Fibroblast of skin of abdomen (primary cell): ENCODE results near the gene AGBL2.
"Not testable (repeated sequence)": the region's sequence is repeated elsewhere in the genome, so short reads cannot be mapped to it uniquely, and the experiment has no call there.

Experiments
- DNase-seq: peaks from one replicate; pipeline ENCODE4 v3.0.0-alpha.2; 2013

The AGBL2 gene

DNA sequence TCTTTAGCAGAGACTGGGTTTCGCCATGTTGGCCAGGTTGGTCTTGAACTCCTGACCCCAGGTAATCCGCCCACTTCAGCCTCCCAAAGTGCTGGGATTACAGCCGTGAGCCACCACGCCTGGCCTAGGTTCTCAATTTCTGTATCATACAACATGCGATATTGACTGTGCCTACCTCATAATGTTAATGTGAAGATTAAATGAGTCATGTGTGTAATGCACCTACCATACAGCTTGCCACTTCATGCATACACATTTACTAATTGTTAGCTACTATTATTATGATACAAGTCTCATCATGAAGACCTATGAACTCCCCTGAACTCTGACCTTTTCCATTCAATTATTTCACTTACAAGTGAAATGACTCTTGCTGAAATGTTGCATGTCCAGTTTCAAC is 25.7 kb downstream of the AGBL2 start:
- no peak for DNase-seq

DNA sequence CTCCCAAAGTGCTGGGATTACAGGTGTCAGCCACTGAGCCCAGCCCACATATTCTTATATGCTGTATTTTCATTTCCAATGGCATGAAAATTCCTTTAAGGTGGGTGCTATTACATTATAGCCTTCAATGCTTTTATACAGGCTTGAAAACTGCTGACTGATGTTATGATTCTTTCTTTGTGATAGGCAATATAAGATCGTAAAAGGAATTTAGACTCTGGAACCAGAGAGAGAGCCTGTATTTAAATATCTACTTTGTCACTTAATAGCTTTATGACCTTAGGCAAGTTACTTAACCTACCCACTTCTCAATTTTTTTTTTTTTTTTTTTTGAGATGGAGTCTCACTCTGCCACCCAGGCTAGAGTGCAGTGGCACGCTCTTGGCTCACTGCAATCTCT is 26.2 kb downstream of the AGBL2 start:
- DNase-seq = no peak

DNA sequence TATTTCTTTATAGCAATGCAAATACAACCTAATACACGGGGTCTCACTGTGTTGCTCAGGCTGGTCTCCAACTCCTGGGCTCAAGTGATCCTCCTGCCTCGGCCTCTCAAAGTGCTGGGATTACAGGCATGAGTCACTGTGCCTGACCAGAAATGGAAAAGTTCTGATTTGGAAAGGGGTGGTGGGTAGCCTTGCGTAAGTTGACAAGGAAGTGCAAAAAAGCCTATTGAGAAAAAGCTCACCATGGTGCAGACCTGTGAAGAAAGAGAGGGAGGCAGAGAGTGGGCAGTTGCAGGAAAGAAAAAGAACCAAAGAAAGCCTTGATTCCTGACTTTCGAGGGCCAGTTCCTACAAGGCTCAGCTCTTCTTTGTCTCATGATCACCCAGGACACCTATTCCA is 27.1 kb downstream of the AGBL2 start:
- no peak for DNase-seq

DNA sequence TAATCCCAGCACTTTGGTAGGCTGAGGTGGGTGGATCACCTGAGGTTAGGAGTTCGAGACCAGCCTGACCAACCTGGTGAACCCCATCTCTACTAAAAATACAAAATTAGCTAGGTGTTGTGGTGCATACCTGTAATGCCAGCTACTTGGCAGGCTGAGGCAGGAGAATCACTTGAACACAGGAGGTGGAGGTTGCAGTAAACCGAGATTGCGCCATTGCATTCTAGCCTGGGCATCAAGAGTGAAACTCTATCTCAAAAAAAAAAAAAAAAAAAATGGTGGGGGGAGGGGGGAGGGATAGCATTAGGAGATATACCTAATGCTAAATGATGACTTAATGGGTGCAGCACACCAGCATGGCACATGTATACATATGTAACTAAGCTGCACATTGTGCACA is 28.5 kb downstream of the AGBL2 start:
- DNase-seq = not testable (repeated sequence)

DNA sequence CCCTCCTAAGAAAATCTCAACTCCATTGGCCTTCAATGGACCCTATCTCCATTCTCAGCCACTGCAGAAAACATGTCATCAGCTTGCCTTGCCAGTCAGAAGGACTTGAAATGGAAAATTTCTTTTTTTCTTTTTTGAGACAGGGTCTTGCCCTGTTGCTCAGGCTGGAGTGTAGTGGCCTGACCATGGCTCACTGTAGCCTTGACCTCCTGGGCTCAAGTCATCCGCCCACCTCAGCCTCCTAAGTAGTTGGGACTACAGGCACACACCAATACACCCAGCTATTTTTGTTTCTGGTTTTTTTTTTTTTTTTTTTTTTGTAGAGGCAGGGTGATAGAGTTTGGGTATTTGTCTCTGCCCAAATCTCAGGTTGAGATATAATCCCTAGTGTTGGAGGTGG is 29.0 kb downstream of the AGBL2 start:
- no peak for DNase-seq

DNA sequence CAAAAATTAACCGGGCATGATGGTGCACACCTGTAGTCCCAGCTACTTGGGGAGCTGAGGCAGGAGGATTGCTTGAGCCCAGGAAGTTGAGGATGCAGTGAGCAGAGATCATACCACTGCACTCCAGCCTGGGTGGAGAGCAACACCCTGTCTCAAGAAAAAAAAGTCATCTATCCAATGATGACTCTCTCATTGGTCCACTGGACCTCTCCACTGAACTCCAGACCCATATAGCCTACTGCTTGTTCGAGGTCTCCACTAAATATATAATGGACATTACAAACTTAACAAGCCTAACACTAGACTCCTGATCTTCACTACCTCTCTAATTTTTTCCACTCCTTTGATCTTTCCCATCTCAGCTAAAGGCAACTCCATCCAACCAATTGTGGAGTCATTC is 39.3 kb downstream of the AGBL2 start:
- DNase-seq = no peak

DNA sequence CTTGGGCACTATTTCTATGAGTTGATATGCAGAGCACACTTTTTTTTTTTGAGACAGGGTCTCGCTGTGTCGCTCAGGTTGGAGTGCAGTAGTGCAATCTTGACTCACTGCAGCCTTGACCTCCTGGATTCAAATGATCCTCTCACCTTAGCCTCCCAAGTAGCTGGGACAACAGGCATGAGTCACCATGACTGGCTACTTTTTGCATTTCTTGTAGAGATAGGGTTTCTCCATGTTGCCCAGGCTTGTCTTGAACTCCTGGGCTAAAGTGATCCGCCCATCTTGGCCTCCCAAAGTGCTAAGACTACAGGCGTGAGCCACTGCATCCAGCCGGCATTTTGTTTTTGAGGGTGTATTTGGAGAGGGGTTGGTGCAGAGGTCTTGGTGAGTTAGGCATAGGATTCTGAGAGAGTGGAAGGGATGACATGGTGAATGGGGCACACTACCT is 42.9 kb downstream of the AGBL2 start:
- no peak for DNase-seq

DNA sequence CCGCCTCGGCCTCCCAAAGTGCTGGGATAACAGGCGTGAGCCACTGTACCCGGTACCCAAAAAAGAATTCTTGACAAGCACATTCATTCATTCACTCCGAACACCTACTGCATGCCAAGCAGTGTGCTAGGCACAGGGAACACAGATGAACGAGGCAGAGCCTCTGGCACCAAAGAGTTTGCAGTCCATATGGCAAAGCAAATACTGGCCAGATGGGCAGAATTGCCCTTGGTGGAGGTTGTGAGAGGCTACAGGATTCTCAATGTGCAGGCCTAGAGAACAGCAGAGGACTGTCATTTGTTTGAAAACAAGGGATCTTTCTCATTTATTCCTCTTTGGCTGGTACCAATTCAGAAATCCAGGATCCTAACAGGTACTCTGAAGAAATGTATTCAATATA is 45.3 kb downstream of the AGBL2 start:
- DNase-seq = no peak

DNA sequence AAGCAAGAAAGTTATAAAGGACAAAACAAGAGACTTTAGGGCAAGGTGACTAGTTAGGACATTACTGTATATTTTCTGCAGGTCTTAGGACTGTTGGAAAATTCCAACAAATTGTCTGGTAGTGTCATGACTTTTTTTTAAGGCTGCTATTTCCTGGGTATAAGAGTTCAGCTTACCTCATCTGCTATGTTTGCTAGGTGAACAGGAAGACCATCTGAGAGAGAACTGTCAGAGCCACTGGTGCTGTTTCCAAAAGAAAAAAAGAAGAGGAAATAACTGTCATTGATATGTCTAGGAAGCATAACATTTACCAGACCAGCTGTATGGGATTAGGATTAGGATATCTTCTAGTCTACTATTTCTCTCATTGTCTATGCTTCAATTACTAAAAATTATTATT is 46.5 kb downstream of the AGBL2 start:
- DNase-seq = no peak

DNA sequence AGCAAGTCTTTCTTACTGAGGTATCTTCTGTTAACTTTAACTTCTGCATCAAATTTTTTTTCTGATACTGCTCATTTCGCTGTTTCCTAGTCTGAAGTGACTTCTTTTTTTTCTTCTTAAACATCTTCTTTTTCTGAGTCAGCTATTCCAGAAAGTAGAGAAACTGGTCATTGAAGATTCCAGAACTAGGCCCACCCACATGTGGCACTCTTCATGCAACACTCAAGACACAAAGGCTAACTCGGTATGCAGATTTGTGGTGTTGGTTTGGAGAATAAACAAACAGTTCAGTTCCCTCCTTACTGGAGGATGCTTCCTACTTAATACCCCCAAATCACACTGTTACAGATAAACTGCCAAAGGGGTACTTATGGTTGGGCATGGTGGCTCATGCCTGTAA is 47.6 kb downstream of the AGBL2 start:
- DNase-seq = no peak

DNA sequence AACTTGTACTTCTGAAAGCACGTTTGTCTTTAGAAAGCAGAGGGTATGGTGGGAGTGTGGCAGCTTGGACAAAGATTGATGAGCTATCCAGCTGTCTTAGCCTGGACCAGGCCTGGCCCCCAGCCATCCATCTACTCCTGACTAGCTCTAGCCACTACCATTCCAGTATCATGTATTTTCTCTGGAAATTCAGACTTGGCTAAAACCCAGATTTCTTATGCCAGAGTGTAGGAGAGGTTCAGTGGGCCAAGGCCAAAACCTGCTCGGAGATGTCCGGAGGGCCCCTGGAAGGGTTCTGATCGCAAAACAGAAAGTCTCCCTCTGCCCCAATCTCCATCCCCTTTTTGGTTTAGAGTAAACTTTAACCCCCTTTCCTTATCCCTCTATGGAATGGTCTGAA is 48.0 kb downstream of the AGBL2 start:
- no peak for DNase-seq

DNA sequence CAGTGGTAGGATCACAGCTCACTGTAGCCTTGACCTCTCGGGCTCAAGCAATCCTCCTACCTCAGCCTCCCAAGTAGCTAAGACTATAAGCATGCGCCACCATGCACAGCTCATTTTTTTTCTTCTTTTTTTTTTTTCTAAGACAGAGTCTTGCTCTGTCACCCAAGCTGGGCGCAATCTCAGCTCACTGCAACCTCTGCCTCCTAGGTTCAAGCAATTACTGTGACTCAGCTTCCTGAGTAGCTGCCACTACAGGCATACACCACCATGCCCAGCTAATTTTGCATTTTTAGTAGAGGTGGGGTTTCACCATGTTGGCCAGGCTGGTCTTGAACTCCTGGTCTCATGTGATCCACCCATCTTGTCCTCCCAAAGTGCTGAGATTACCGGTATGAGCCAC is 50.2 kb downstream of the AGBL2 start:
- DNase-seq = not testable (repeated sequence)

DNA sequence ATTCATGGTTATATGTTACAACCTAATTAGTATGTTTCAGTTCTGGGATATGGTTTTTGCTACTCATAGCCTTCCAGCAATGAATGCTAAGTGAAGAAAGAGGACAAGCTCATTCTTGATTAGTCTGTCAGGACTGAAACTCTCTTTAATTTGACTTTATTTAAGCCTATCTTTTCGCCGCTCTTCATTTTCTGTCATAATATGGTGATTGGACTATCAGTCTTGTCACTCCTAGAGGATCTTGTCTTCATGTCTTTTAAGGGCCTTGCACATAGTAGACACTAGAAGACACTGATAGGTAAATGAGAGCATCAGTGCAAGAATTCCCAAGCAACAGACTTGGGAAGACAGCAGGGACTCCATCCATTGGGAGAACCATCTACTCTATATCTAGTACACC is 53.9 kb downstream of the AGBL2 start:
- no peak for DNase-seq

DNA sequence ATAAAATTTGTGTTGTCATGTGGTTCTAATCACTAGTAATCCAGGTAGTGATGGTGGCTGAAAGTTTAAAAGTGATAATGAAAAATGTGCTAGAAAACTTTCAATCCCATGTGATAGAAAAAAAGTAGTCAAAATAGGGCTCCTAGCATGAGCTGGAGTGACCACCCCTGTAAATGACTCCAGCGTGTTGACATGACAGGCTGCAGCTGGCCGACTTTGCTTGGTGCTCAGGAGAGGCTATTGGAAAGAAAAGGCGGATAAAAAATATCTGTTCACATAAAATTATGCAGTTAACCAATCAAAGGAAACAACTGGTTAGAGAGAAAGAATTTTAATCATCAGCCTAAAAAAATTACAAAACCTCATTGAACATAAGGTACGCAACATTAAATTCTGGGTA is 55.9 kb downstream of the AGBL2 start:
- no peak for DNase-seq

DNA sequence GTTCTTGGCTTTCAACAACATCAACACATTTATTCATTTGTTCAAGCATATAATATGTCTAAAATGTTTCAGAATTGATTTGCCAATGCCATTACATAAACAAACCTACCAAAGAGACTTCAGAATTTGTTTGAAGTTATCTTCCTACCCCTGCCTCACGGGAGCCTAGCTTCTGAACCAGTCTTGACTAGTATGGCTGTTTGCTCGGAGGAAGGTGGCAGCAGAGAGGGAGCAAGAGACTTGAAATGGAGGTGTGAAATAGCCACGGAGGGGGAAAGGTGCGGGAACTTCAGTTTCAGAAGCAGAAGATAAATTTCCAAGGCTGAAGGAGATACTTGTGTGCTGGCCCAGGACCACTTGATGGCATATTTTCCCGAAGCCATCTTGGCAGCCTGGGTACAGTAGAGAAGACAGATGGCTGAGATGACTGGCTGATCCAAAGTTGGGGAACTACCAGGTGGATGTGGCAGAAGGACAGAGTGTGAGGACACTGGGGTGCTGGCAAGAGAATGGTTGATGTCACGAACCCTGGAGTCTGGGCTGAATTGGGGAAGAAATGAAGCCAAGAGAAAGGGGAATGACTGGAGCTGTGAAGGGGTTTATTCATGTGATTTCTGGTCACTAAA is 58.8 kb downstream of the AGBL2 start:
- DNase-seq = no peak

DNA sequence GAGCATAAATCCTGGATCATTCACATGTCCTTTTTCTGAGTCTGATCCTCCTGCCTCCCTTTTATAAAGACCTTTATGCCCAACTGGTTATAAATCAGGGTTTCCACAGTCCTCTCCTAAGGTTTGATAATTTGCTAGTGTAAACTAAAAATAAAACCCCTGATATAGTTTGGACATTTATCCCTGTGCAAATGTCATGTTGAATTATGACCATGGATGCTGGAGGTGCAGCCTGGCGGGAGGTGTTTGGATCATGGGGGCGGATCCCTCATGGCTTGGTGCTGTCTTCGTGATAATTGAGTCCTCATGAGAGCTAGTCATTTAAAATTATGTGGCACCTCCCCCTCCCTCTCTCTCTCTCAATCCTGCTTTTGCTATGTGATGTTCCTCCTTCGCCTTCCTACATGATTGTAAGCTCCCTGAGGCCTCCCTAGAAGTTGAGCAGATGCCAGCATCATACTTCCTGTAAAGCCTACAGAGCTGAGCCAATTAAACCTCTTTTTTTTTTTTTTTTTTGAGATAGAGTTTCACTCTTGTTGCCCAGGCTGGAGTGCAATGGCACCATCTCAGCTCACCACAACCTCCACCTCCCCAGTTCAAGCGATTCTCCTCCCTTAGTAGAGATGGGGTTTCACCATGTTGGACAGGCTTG is 63.2 kb downstream of the AGBL2 start:
- no peak for DNase-seq

DNA sequence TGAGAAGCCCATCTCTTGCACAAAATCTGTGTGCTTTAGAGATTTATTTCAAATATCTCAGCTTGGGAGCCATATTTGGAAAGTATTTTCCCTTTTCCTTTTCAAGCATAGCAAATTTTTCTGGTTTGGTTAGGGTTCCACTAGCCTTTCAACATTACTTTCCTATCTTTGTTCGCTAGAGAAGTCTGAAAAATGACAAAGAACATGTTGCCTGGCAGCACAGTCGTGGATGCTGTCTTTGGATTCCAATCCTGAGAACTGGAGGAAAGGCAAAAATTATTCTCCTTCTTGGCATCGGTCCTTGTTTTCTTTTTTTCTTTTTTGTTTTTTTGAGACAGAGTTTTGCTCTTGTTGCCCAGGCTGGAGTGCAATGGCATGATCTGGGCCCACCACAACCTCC is 65.9 kb downstream of the AGBL2 start:
- DNase-seq = no peak

DNA sequence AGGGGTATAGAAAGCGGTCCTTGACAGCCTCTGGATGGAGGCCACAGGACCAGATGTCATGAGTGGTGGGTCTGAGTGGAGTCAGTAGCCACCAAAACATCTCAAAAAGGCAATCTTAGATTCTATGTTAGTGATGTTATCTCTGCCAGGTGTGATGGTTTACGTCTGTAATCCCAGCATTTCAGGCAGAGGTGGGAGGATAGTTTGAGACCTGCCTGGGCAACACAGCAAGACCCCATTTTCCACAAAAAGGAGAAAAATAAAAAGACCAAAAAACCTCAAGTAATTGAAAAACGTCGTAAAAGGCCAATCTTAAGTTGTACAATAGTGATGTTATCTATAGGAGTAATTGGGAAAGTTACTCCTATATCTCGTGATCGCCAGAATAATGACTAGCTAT is 69.2 kb downstream of the AGBL2 start:
- no peak for DNase-seq

DNA sequence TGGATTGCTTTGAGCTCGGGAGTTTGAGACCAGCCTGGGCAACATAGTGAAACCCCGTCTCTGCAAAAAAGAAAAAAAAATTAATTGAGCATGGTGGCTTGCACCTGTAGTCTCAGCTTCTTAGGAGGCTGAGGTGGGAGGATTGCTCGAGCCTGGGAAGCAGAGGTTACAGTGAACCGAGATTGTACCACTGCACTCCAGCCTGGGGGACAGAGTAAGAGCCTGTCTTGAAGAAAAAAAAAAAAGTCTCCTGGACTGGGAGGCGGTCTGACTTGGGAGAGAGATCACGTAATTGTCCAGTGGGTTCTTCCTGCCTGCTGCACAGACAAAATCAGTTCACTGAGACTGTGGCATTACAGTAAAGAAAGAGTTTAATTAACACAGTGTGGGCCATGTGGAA is 69.7 kb downstream of the AGBL2 start:
- no peak for DNase-seq

DNA sequence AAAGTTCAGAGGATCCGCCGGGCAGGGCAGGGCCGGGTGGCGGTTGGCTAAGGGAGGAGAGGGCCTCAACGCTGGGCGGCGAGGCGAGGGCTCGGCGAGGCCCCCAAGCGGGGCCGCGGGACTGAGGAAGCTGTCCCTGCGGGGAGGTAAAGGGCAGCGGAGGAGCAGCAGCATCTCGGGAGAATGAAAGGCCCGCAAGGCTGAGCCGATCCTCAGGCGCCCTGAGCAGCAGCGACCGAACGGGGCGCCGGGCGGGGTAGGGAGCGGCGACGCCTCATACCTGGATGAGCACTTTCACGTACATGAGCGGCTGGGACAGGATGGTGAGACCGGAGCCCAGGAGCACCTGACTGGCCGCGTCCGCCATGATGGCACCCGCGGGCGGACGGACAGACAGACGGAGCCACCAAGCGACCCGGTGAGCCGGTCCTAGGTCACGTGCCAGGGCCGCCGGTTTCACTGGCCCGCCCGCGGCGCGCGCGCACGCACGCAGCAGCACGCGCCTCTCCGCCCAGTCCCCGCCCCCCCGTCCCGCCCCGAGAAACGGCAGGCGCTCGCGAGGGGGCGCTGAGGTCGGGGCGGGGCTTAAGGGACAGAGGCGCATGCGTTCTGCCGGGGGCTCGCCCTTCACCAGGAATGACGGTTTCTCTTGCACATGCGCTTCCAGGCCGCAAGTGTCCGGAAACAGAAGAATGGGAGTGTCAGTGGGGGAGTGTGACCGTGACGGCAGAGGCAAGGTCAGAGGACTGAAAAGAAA is 72.9 kb downstream of the AGBL2 start, which contains the start of gene MTCH2:
MTCH2 (minus strand) TSS at position 461 of the 757 bp plus-strand sequence; CDS start at position 367, 94 bp downstream.
- peak; percentile 97 for DNase-seq

DNA sequence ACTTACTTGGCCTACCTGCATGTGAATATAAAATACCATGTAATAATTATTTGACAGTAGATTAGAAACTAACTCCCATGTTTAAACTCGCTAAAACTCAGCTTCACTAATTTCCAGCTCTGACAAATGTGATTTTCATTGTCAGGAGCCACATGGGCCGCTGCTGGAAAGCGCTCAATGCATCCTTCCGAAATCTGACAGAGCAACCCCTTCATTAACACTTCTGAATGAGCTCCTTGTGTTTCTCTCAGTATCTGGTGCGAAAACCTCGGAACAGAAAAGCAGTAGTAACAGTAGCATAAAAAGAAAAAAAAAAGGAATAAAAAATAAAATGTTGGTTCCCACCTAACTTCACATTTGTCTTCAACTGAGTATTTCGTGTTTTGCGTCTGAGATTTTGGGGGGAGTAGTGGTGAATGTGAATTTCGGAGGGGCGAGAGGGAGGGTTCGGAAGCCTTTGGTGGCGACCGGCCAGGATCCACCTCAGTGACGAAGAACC is 73.5 kb downstream of the AGBL2 start:
- DNase-seq = no peak

DNA sequence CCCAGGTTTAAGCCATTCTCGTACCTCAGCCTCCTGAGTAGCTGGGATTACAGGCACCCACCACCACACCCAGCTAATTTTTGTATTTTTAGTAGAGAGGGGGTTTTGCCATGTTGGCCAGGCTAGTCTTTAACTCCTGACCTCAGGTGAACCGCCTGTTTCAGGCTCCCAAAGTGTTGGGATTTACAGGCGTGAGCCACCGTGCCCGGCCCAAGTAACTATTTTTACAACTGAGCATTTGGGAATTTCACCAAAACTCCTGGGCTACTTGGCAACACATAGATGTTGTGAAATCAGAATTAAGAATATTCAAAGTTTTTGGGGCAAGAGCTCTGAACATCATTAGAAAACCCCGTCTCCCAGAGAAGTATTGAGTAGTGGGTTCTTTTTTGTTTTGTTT is 74.7 kb downstream of the AGBL2 start:
- DNase-seq = not testable (repeated sequence)

DNA sequence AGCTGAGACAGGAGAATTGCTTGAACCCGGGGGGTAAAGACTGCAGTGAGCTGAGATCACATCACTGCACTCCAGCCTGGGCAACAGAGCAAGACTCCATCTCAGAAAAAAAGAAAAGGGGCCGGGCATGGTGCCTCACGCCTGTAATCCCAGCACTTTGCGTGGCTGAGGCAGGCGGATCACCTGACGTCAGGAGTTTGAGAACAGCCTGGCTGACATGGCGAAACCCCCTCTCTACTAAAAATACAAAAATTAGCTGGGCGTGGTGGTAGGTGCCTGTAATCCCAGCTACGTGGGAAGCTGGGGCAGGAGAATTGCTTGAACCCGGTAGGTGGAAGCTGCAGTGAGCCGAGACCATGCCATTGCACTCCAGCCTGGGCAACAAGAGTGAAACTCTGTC is 78.8 kb downstream of the AGBL2 start:
- not testable (repeated sequence) for DNase-seq

DNA sequence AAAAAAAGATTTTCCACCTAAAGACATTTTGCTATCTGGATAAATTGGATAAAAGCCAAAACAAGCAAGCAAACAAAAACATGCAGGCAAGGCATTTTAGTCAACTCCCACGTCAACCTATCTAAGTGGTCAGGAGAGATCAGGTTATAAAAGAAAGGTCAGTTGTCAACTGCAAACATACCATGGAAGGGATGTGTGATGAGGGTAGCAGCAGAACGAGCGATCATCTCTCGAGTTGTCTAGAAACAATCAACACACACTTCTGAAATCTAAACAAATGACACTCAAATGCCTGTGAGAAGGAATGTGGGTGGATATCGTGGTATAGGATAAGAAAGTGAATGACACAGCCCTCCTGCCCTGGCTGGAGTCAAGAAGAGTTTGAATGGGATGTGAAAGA is 83.7 kb downstream of the AGBL2 start:
- no peak for DNase-seq
